ENCODE measurements around the gene BTBD9.

- TF ChIP-seq, protein P1, sequence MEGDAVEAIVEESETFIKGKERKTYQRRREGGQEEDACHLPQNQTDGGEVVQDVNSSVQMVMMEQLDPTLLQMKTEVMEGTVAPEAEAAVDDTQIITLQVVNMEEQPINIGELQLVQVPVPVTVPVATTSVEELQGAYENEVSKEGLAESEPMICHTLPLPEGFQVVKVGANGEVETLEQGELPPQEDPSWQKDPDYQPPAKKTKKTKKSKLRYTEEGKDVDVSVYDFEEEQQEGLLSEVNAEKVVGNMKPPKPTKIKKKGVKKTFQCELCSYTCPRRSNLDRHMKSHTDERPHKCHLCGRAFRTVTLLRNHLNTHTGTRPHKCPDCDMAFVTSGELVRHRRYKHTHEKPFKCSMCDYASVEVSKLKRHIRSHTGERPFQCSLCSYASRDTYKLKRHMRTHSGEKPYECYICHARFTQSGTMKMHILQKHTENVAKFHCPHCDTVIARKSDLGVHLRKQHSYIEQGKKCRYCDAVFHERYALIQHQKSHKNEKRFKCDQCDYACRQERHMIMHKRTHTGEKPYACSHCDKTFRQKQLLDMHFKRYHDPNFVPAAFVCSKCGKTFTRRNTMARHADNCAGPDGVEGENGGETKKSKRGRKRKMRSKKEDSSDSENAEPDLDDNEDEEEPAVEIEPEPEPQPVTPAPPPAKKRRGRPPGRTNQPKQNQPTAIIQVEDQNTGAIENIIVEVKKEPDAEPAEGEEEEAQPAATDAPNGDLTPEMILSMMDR (IDR thresholded peaks at IDR 0.05; ENCODE audit: low read depth, low read length, poor library complexity, severe bottlenecking): no peak
- no peak for TF ChIP-seq EZH2phosphoT487 (IDR thresholded peaks at IDR 0.05; ENCODE audit: borderline replicate concordance, low read length)
These were observed 455.1 kb downstream of the BTBD9 start for GRCh38 chr6:38184585-38185080.

Data from DOHH2 (cell line).